ENCODE measurements around the gene KCNAB1.

DNA sequence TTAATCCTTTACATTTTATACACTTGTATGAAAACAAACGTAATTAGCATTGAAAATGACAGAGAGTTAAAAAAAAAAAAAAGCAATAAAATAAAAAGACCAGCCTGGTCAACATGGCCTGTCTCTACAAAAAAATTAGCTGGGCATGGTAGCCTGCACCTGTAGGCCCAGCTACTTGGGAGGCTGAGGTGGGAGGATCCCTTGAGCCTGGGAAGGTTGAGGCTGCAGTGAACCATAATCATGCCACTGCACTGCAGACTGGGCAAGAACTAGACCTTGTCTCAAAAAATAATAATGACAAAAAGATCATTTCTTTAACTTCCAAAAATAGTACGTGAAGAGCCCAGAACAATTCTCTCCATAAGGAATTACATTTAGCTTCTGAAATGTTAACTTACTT lies 432.6 kb downstream of the KCNAB1 start:
- TF ChIP-seq POLR2A (IDR thresholded peaks at IDR 0.05; ENCODE audit: low read depth, low read length) (no peak), EZH2 (IDR thresholded peaks at IDR 0.05; ENCODE audit: borderline replicate concordance, low read depth, low read length, severe bottlenecking) (no peak), POLR2AphosphoS5 (IDR thresholded peaks at IDR 0.05; ENCODE audit: insufficient read depth, low read depth, low read length) (no peak), JUN (IDR thresholded peaks at IDR 0.05; ENCODE audit: borderline replicate concordance, insufficient read depth, insufficient read length, low read depth) (no peak), MAX (IDR thresholded peaks at IDR 0.05; ENCODE audit: insufficient read depth, insufficient read length) (no peak), MYC (IDR thresholded peaks at IDR 0.05; ENCODE audit: low read depth, low read length) (no peak)
- TF ChIP-seq, protein P1, sequence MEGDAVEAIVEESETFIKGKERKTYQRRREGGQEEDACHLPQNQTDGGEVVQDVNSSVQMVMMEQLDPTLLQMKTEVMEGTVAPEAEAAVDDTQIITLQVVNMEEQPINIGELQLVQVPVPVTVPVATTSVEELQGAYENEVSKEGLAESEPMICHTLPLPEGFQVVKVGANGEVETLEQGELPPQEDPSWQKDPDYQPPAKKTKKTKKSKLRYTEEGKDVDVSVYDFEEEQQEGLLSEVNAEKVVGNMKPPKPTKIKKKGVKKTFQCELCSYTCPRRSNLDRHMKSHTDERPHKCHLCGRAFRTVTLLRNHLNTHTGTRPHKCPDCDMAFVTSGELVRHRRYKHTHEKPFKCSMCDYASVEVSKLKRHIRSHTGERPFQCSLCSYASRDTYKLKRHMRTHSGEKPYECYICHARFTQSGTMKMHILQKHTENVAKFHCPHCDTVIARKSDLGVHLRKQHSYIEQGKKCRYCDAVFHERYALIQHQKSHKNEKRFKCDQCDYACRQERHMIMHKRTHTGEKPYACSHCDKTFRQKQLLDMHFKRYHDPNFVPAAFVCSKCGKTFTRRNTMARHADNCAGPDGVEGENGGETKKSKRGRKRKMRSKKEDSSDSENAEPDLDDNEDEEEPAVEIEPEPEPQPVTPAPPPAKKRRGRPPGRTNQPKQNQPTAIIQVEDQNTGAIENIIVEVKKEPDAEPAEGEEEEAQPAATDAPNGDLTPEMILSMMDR (IDR thresholded peaks at IDR 0.05; ENCODE audit: extremely low read depth in 1 of 2, insufficient read depth in 1 of 2, low read depth in 1 of 2, low read length in 2 of 2): no peak

All from endothelial cell of umbilical vein (primary cell).